ENCODE results near the gene KDM4C. TPM values are rescaled to one million over a fixed set of nuclear protein-coding genes. Genes with fewer than 3 reads are reported as not detected.

KDM4C gene
- total and polyA plus RNA-seq, 2 donors = 20.3 to 36.2 TPM

- Histone ChIP-seq H3K4me3 (ENCODE audit: low read length in 2 of 2) (no peak overlapping the region), H3K27ac (ENCODE audit: low read depth in 1 of 2, low read length in 1 of 2) (no peak overlapping the region), H3K27me3 (ENCODE audit: control insufficient read depth in 2 of 2, insufficient read depth in 1 of 2, low read length in 1 of 2) (peaks cover 0 to 2% of the 10 kb centered on the region in 2 donors), H3K36me3 (ENCODE audit: control insufficient read depth in 2 of 2, insufficient read depth in 2 of 2, low read length in 1 of 2) (no peaks in the 10 kb centered on the region), H3K4me1 (ENCODE audit: control insufficient read depth in 2 of 2, insufficient read depth in 2 of 2, low read length in 2 of 2) (no peaks in the 10 kb centered on the region), H3K9me3 (ENCODE audit: control insufficient read depth in 2 of 2, insufficient read depth in 1 of 2, low read length in 1 of 2) (no peaks in the 10 kb centered on the region)
- 97% methylated on average over 3 of the region's 3 CpGs for WGBS
- DNase-seq (ENCODE audit: low read depth in 6 of 9, low spot score in 9 of 9) = no peak
These were observed 453.9 kb downstream of the KDM4C start for GRCh38 chr9:7211657-7212056.

DNA sequence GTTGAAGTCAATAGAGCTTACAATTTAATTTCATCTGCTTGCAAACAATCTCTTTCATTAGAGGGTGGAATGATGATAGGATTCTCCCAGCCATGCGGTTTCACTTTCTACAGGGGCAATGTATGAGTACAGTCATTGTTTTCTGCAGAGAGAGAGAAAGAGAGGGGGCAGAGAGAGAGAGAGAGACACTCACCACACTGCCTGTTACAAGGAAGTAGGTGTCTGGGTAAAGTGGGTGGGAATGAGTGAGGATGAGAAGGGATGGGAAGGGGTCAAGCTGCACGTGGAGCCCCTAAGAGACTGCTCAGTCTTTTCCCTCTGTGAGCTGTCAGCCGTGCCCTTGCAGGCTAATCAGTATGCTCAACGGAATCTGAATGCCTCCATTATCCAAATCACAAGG lies 454.3 kb downstream of the KDM4C start:
- Histone ChIP-seq H3K27me3 (ENCODE audit: control insufficient read depth in 2 of 2, insufficient read depth in 1 of 2, low read length in 1 of 2) (peaks cover 0 to 2% of the 10 kb centered on the region in 2 donors), H3K36me3 (ENCODE audit: control insufficient read depth in 2 of 2, insufficient read depth in 2 of 2, low read length in 1 of 2) (no peaks in the 10 kb centered on the region), H3K9me3 (ENCODE audit: control insufficient read depth in 2 of 2, insufficient read depth in 1 of 2, low read length in 1 of 2) (no peaks in the 10 kb centered on the region), H3K4me1 (ENCODE audit: control insufficient read depth in 2 of 2, insufficient read depth in 2 of 2, low read length in 2 of 2) (no peaks in the 10 kb centered on the region), H3K27ac (ENCODE audit: low read depth in 1 of 2, low read length in 1 of 2) (no peak overlapping the region), H3K4me3 (ENCODE audit: low read length in 2 of 2) (no peak overlapping the region)
- DNase-seq (ENCODE audit: low read depth in 6 of 9, low spot score in 9 of 9) = no peak
- WGBS = 91% methylated on average over 4 of the region's 4 CpGs

GRCh38 chr9:7216004-7216841 lies 458.4 kb downstream of the KDM4C start:
- no peaks in the 10 kb centered on the region for H3K9me3 ChIP-seq (ENCODE audit: control insufficient read depth in 2 of 2, insufficient read depth in 1 of 2, low read length in 1 of 2)
- H3K4me3 ChIP-seq (ENCODE audit: low read length in 2 of 2) = no peak overlapping the region
- no peaks in the 10 kb centered on the region for H3K27me3 ChIP-seq (ENCODE audit: control insufficient read depth in 2 of 2, insufficient read depth in 1 of 2, low read length in 1 of 2)
- DNase-seq (ENCODE audit: low read depth in 6 of 9, low spot score in 9 of 9) = no peak
- no peaks in the 10 kb centered on the region for H3K4me1 ChIP-seq (ENCODE audit: control insufficient read depth in 2 of 2, insufficient read depth in 2 of 2, low read length in 2 of 2)
- WGBS = 76% methylated on average over 7 of the region's 7 CpGs
- H3K27ac ChIP-seq (ENCODE audit: low read depth in 1 of 2, low read length in 1 of 2) = no peak overlapping the region
- H3K36me3 ChIP-seq (ENCODE audit: control insufficient read depth in 2 of 2, insufficient read depth in 2 of 2, low read length in 1 of 2) = no peaks in the 10 kb centered on the region

DNA sequence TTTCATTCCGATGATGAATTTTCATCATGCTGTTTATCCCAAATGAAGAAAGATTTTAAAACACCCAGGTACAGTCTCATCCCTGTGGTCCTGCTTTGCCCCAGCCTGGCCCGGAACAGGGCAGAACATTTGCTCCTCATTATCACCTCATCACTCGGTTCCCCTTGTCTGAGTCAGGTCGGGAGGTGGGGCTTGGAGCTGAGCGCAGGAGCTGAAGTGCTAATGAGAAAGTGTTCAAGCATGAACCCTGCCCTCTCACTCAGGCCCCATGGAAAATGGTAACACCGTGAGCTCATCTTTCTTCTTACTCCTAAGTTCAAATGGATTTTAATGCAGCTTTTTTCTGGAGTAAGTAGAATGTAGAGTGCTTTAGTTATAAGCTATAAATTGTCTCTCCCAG lies 466.2 kb downstream of the KDM4C start:
- no peak for DNase-seq (ENCODE audit: low read depth in 6 of 9, low spot score in 9 of 9)
- 73% methylated on average over 6 of the region's 6 CpGs for WGBS
- H3K4me1 ChIP-seq (ENCODE audit: control insufficient read depth in 2 of 2, insufficient read depth in 2 of 2, low read length in 2 of 2) = peaks cover 0 to 15% of the 10 kb centered on the region in 2 donors
- H3K36me3 ChIP-seq (ENCODE audit: control insufficient read depth in 2 of 2, insufficient read depth in 2 of 2, low read length in 1 of 2) = no peaks in the 10 kb centered on the region
- no peaks in the 10 kb centered on the region for H3K9me3 ChIP-seq (ENCODE audit: control insufficient read depth in 2 of 2, insufficient read depth in 1 of 2, low read length in 1 of 2)
- H3K4me3 ChIP-seq (ENCODE audit: low read length in 2 of 2) = no peak overlapping the region
- H3K27me3 ChIP-seq (ENCODE audit: control insufficient read depth in 2 of 2, insufficient read depth in 1 of 2, low read length in 1 of 2) = no peaks in the 10 kb centered on the region
- no peak overlapping the region for H3K27ac ChIP-seq (ENCODE audit: low read depth in 1 of 2, low read length in 1 of 2)

Other genes starting within 250 kb of the KDM4C start
- 0.71 TPM for gene GLDC, start 112.2 kb upstream of the KDM4C start, total RNA-seq
- 2.2 TPM for gene GLDC, start 112.2 kb upstream of the KDM4C start, polyA plus RNA-seq